ENCODE results near the gene ZNF280A.

ZNF280A gene

GRCh38 chr22:22467112-22467511 lies 53.0 kb downstream of the ZNF280A start:
- no peak overlapping the region for H3K27ac ChIP-seq (ENCODE audit: low read depth, low read length)
- no peaks in the 10 kb centered on the region for H3K4me1 ChIP-seq (ENCODE audit: control insufficient read depth, insufficient read depth, low read length, unreplicated experiment)
- H3K27me3 ChIP-seq (ENCODE audit: insufficient read depth, low read length), result peaks cover 8% of the 10 kb centered on the region; the same call in 1 of the 2 replicates
- H2AFZ ChIP-seq (ENCODE audit: low read length, unreplicated experiment), result no peak overlapping the region
- H3K79me2 ChIP-seq (ENCODE audit: control insufficient read depth, insufficient read depth, low read length, unreplicated experiment), result no peaks in the 10 kb centered on the region
- H3K36me3 ChIP-seq (ENCODE audit: insufficient read depth, low read length), result no peaks in the 10 kb centered on the region
- no peak overlapping the region for H3K4me3 ChIP-seq (ENCODE audit: low read depth, low read length)

- Histone ChIP-seq H3K36me3 (ENCODE audit: insufficient read depth, low read length) (no peaks in the 10 kb centered on the region), H3K4me3 (ENCODE audit: low read depth, low read length) (no peak overlapping the region), H3K27me3 (ENCODE audit: insufficient read depth, low read length) (peaks cover 12% of the 10 kb centered on the region; the same call in 1 of the 2 replicates), H3K79me2 (ENCODE audit: control insufficient read depth, insufficient read depth, low read length, unreplicated experiment) (no peaks in the 10 kb centered on the region), H3K27ac (ENCODE audit: low read depth, low read length) (no peak overlapping the region), H2AFZ (ENCODE audit: low read length, unreplicated experiment) (no peak overlapping the region), H3K4me1 (ENCODE audit: control insufficient read depth, insufficient read depth, low read length, unreplicated experiment) (no peaks in the 10 kb centered on the region)
Observed at GRCh38 chr22:22465782-22466181, 54.3 kb downstream of the ZNF280A start.

- Histone ChIP-seq H3K79me2 (ENCODE audit: control insufficient read depth, insufficient read depth, low read length, unreplicated experiment) (no peaks in the 10 kb centered on the region), H3K36me3 (ENCODE audit: insufficient read depth, low read length) (no peaks in the 10 kb centered on the region), H3K27ac (ENCODE audit: low read depth, low read length) (no peak overlapping the region), H3K4me3 (ENCODE audit: low read depth, low read length) (no peak overlapping the region), H2AFZ (ENCODE audit: low read length, unreplicated experiment) (no peak overlapping the region), H3K27me3 (ENCODE audit: insufficient read depth, low read length) (peaks cover 12% of the 10 kb centered on the region; the same call in 1 of the 2 replicates), H3K4me1 (ENCODE audit: control insufficient read depth, insufficient read depth, low read length, unreplicated experiment) (no peaks in the 10 kb centered on the region)
Observed at GRCh38 chr22:22465094-22465602, 54.9 kb downstream of the ZNF280A start.

GRCh38 chr22:22464541-22465054 lies 55.5 kb downstream of the ZNF280A start:
- Histone ChIP-seq H3K27ac (ENCODE audit: low read depth, low read length) (no peak overlapping the region), H3K36me3 (ENCODE audit: insufficient read depth, low read length) (no peaks in the 10 kb centered on the region), H3K27me3 (ENCODE audit: insufficient read depth, low read length) (peaks cover 12% of the 10 kb centered on the region; the same call in 1 of the 2 replicates), H3K4me1 (ENCODE audit: control insufficient read depth, insufficient read depth, low read length, unreplicated experiment) (no peaks in the 10 kb centered on the region), H3K4me3 (ENCODE audit: low read depth, low read length) (no peak overlapping the region), H3K79me2 (ENCODE audit: control insufficient read depth, insufficient read depth, low read length, unreplicated experiment) (no peaks in the 10 kb centered on the region), H2AFZ (ENCODE audit: low read length, unreplicated experiment) (no peak overlapping the region)

- no peaks in the 10 kb centered on the region for H3K36me3 ChIP-seq (ENCODE audit: insufficient read depth, low read length)
- H3K27ac ChIP-seq (ENCODE audit: low read depth, low read length), result no peak overlapping the region
- H3K4me1 ChIP-seq (ENCODE audit: control insufficient read depth, insufficient read depth, low read length, unreplicated experiment), result no peaks in the 10 kb centered on the region
- peaks cover 12% of the 10 kb centered on the region; the same call in 1 of the 2 replicates for H3K27me3 ChIP-seq (ENCODE audit: insufficient read depth, low read length)
- H2AFZ ChIP-seq (ENCODE audit: low read length, unreplicated experiment), result no peak overlapping the region
- no peak overlapping the region for H3K4me3 ChIP-seq (ENCODE audit: low read depth, low read length)
- no peaks in the 10 kb centered on the region for H3K79me2 ChIP-seq (ENCODE audit: control insufficient read depth, insufficient read depth, low read length, unreplicated experiment)
Observed at GRCh38 chr22:22463855-22464540, 56.1 kb downstream of the ZNF280A start.

Data from ACC112 (cell line).